ENCODE measurements around the gene ETV2. TPM values are rescaled to one million over a fixed set of nuclear protein-coding genes. Genes with fewer than 3 reads are reported as not detected.

The ETV2 gene
- total RNA-seq, 1 experiment from 2014 or later: 1.5 TPM

- H2AFZ ChIP-seq (ENCODE audit: low read depth, low read length, poor library complexity, severe bottlenecking): no peak within 1 kb of the TSS
- H3K4me3 ChIP-seq (replicated peaks in 1 of 2; ENCODE audit: low read depth in 1 of 2, low read length in 2 of 2): peak within 1 kb of the TSS; percentile 87 to 95
- TSS peak; percentile 85 for BruUV-seq (replicated peaks)
- peaks cover 14 to 41% of the 10 kb centered on the region in 2 experiments; a peak in 3 of 4 replicates for H3K4me1 ChIP-seq (ENCODE audit: control insufficient read depth in 1 of 2, insufficient read depth in 2 of 2, low read length in 2 of 2)
- H3K27ac ChIP-seq (ENCODE audit: low read depth, low read length): peak within 1 kb of the TSS; percentile 85
- peaks cover 40% of the 10 kb centered on the region for H3K79me2 ChIP-seq (ENCODE audit: insufficient read depth, low read length)
- H3K9me2 ChIP-seq (ENCODE audit: insufficient read depth): no peaks in the 10 kb centered on the region
- ChIA-PET CTCF (interaction anchor here (0.8 to 1.2 kb wide), 2 partner anchors 138 to 283 kb away, joined by 5 to 6 read pairs; no protein-coding TSS in a partner anchor), RAD21 (ENCODE audit: low non-redundant PET in 1 of 2, low total read pairs in 2 of 2, uncharacterized antibody in 2 of 2, unreplicated experiment in 2 of 2) (interaction anchor here in 1 of 2 experiments (0.7 kb wide), 1 partner anchor 91 kb away, joined by 3 read pairs; no protein-coding TSS in a partner anchor), POLR2A (interaction anchor here (0.7 to 1.8 kb wide), 14 partner anchors 9 to 507 kb away, joined by 3 to 18 read pairs (median 4); partner anchors contain the start of genes LIN37, PSENEN and U2AF1L4)
- H4K20me1 ChIP-seq (ENCODE audit: insufficient read depth): no peaks in the 10 kb centered on the region
- peaks cover 7 to 9% of the 10 kb centered on the region in 2 experiments; a peak in 3 of 4 replicates for H3K36me3 ChIP-seq (ENCODE audit: control insufficient read depth in 1 of 2, insufficient read depth in 2 of 2, low read length in 2 of 2)
- H3K9me3 ChIP-seq (ENCODE audit: control insufficient read depth in 1 of 2, insufficient read depth in 1 of 2, low read depth in 1 of 2, low read length in 2 of 2): no peaks in the 10 kb centered on the region
- peak within 1 kb of the TSS; percentile 80 for H3K4me2 ChIP-seq (ENCODE audit: low read length)
- H3K9ac ChIP-seq (ENCODE audit: low read length): peak within 1 kb of the TSS; percentile 79
- ATAC-seq (peak; percentile 63), DNase-seq (ENCODE audit: low read depth, low spot score) (peak; percentile 94)
- TF ChIP-seq ZNF274 (IDR thresholded peaks at IDR 0.05; ENCODE audit: low read depth, low read length) (no peak), ZBTB33 (IDR thresholded peaks at IDR 0.05; ENCODE audit: extremely low read depth, insufficient replicate concordance, low read length) (peak; percentile 66), SP1 (IDR thresholded peaks at IDR 0.05; ENCODE audit: low read depth) (peak; percentile 93), YY1 (IDR thresholded peaks at IDR 0.05; ENCODE audit: extremely low read depth, insufficient replicate concordance, low read depth, low read length) (no peak), TCF7L2 (IDR thresholded peaks at IDR 0.05; ENCODE audit: borderline replicate concordance, extremely low read depth, insufficient read depth, insufficient read length) (peak; percentile 7), POLR2A (IDR thresholded peaks at IDR 0.05; ENCODE audit: borderline replicate concordance, extremely low read depth, insufficient read depth, insufficient read length) (peak; percentile 88), ZFX (IDR thresholded peaks at IDR 0.05) (peak; percentile 55; the same call in 1 of the 2 replicates), SIN3A (IDR thresholded peaks at IDR 0.05; ENCODE audit: low read depth) (peak; percentile 54; the same call in 1 of the 2 replicates), POLR2AphosphoS5 (IDR thresholded peaks at IDR 0.05; ENCODE audit: low read depth, low read length) (peak; percentile 97), FOSL1 (IDR thresholded peaks at IDR 0.05; ENCODE audit: low read depth) (no peak)
- TF ChIP-seq, protein P1, sequence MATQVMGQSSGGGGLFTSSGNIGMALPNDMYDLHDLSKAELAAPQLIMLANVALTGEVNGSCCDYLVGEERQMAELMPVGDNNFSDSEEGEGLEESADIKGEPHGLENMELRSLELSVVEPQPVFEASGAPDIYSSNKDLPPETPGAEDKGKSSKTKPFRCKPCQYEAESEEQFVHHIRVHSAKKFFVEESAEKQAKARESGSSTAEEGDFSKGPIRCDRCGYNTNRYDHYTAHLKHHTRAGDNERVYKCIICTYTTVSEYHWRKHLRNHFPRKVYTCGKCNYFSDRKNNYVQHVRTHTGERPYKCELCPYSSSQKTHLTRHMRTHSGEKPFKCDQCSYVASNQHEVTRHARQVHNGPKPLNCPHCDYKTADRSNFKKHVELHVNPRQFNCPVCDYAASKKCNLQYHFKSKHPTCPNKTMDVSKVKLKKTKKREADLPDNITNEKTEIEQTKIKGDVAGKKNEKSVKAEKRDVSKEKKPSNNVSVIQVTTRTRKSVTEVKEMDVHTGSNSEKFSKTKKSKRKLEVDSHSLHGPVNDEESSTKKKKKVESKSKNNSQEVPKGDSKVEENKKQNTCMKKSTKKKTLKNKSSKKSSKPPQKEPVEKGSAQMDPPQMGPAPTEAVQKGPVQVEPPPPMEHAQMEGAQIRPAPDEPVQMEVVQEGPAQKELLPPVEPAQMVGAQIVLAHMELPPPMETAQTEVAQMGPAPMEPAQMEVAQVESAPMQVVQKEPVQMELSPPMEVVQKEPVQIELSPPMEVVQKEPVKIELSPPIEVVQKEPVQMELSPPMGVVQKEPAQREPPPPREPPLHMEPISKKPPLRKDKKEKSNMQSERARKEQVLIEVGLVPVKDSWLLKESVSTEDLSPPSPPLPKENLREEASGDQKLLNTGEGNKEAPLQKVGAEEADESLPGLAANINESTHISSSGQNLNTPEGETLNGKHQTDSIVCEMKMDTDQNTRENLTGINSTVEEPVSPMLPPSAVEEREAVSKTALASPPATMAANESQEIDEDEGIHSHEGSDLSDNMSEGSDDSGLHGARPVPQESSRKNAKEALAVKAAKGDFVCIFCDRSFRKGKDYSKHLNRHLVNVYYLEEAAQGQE (IDR thresholded peaks at IDR 0.05; ENCODE audit: low read depth): no peak
- no peaks in the 10 kb centered on the region for H3K27me3 ChIP-seq (ENCODE audit: insufficient read depth, low read length)
- intact Hi-C loops (cut with micrococcal nuclease): loop anchor here (1.0 kb wide), 1 partner anchor 138 kb away; no protein-coding TSS in a partner anchor
Observed at GRCh38 chr19:35648017-35648961, 6.7 kb downstream of the ETV2 start, which contains the start of gene COX6B1. Gene COX6B1 (plus strand): TSS chr19:35648323. CDS start chr19:35651244, 2,921 bp downstream.

All from HCT116 (cell line).